Germinal center (tissue), 1 donor: ENCODE data around the gene SKOR1.
A peak's percentile ranks its signal among the peaks of the same experiment; 100 is the strongest.

Source experiments
- DNase-seq: peaks from one replicate; pipeline ENCODE4 v3.0.0; 2012; ENCODE audit warnings: mixed read lengths, low spot score

Gene SKOR1

GRCh38 chr15:67853454-67853853 is 28.1 kb downstream of the SKOR1 start:
- DNase-seq: peak; percentile 47

- no peak for DNase-seq
Observed at GRCh38 chr15:67854358-67854757, 29.0 kb downstream of the SKOR1 start.

- no peak for DNase-seq
Observed at GRCh38 chr15:67855842-67856241, 30.5 kb downstream of the SKOR1 start.

GRCh38 chr15:67857220-67857619 is 31.9 kb downstream of the SKOR1 start:
- no peak for DNase-seq

GRCh38 chr15:67859331-67859946 is 34.1 kb downstream of the SKOR1 start:
- DNase-seq: no peak

GRCh38 chr15:67861983-67862382 is 36.7 kb downstream of the SKOR1 start:
- no peak for DNase-seq

- DNase-seq: peak; percentile 26
Observed at GRCh38 chr15:67862750-67863441, 37.6 kb downstream of the SKOR1 start.

- peak; percentile 90 for DNase-seq
Observed at GRCh38 chr15:67863442-67863987, 38.2 kb downstream of the SKOR1 start.

GRCh38 chr15:67865331-67865730 is 40.0 kb downstream of the SKOR1 start:
- no peak for DNase-seq

GRCh38 chr15:67865766-67866165 is 40.5 kb downstream of the SKOR1 start:
- no peak for DNase-seq

- DNase-seq: no peak
Observed at GRCh38 chr15:67869701-67870100, 44.4 kb downstream of the SKOR1 start.

GRCh38 chr15:67870868-67871408 is 45.6 kb downstream of the SKOR1 start:
- DNase-seq: no peak

- DNase-seq: no peak
Observed at GRCh38 chr15:67873777-67874176, 48.5 kb downstream of the SKOR1 start.

- DNase-seq: no peak
Observed at GRCh38 chr15:67878712-67879206, 53.5 kb downstream of the SKOR1 start.

GRCh38 chr15:67879440-67880129 is 54.3 kb downstream of the SKOR1 start:
- DNase-seq: no peak

GRCh38 chr15:67880651-67881182 is 55.4 kb downstream of the SKOR1 start:
- no peak for DNase-seq

- DNase-seq: no peak
Observed at GRCh38 chr15:67882487-67883233, 57.4 kb downstream of the SKOR1 start.

GRCh38 chr15:67883234-67883773 is 58.0 kb downstream of the SKOR1 start:
- DNase-seq: no peak

- no peak for DNase-seq
Observed at GRCh38 chr15:67884009-67884408, 58.7 kb downstream of the SKOR1 start.
